HepG2 (cell line): ENCODE measurements around the gene THRSP. TPM values are rescaled to one million over a fixed set of nuclear protein-coding genes. Genes with fewer than 3 reads are reported as not detected.
"Not testable (repeated sequence)": the region's sequence is repeated elsewhere in the genome, so short reads cannot be mapped to it uniquely, and the experiment has no call there.

Experiments
- ATAC-seq: fragments of 200-7000 bp; cut with Tn5 transposase; 3 replicates; pipeline ENCODE4 v1.9.1; 2020; ENCODE audit warnings: mild to moderate bottlenecking, moderate library complexity
- BruUV-seq: library from RNA; stranded (reverse); fragments of 400-500 nt; replicated peaks from 2 replicates; lab custom pipeline; 2021; lab: Mats Ljungman, UMichigan
- CTCF ChIA-PET: fragments of 300-600 bp; formaldehyde crosslinking; extraction: SDS; loops from one replicate; lab custom pipeline; 2021; ENCODE audit warnings: low total read pairs, inconsistent platforms, low intra/inter-chr PET ratio; lab: Yijun Ruan, JAX
- POLR2A ChIA-PET: fragments of 350-600 bp; sonication (Branson Sonifier 250); formaldehyde crosslinking; loops from one replicate; lab custom pipeline; 2020; ENCODE audit warnings: antibody characterized with exemption, inconsistent platforms; lab: Yijun Ruan, JAX
- DNase-seq: peaks from one replicate; pipeline ENCODE4 v3.0.0-alpha.2; 2015; ENCODE audit warnings: low spot score
- FAIRE-seq: peaks from 3 replicates; lab custom pipeline; 2011; peaks lifted over from hg19 to GRCh38; lab: Jason Lieb, UNC
- H2AFZ ChIP-seq: one replicate; pipeline ENCODE4 v1.6.1; 2011; ENCODE audit warnings: low read length, inconsistent platforms
- H3K27ac ChIP-seq: fragments of 300-600 bp; 3 replicates; pipeline ENCODE4 v1.8.0; 2011; ENCODE audit warnings: mixed run types, mild to moderate bottlenecking, mixed read lengths, low read length, inconsistent platforms; ENCODE audit not compliant: insufficient read depth; ENCODE audit errors: extremely low read length
- H3K27me3 ChIP-seq, 2 experiments: fragments of 200-600 bp in 1 of 2; 2 replicates in 1 of 2; 3 replicates in 1 of 2; pipeline versions ENCODE4 v1.6.0 to v1.8.0; 2011; ENCODE audit warnings: low read length in 2 of 2, mild to moderate bottlenecking in 2 of 2, moderate library complexity in 2 of 2, inconsistent platforms in 1 of 2; ENCODE audit not compliant: insufficient read depth in 2 of 2, control insufficient read depth in 1 of 2
- H3K36me3 ChIP-seq, 2 experiments: fragments of 200-600 bp in 1 of 2; replicated peaks in 1 of 2; 2 replicates in 1 of 2; 3 replicates in 1 of 2; pipeline versions ENCODE4 v1.5.1 to v1.8.0; 2011; ENCODE audit warnings: low read length in 2 of 2, inconsistent platforms in 1 of 2; ENCODE audit not compliant: insufficient read depth in 2 of 2, control insufficient read depth in 1 of 2
- H3K4me1 ChIP-seq: 2 replicates; pipeline ENCODE4 v1.5.1; 2012; ENCODE audit warnings: low read length, inconsistent platforms; ENCODE audit not compliant: insufficient read depth
- H3K4me2 ChIP-seq: 2 replicates; pipeline ENCODE4 v1.6.0; 2011; ENCODE audit warnings: low read depth, low read length, inconsistent platforms
- H3K4me3 ChIP-seq, 3 experiments: fragments of 200-600 bp in 1 of 3; sonication (generic), shearing (Covaris generic) in 1 of 3; replicated peaks in 1 of 3; 2 replicates each; pipeline ENCODE4 v1.5.1; 2011 to 2016; ENCODE audit warnings: low read length in 3 of 3, inconsistent platforms in 2 of 3, low read depth in 2 of 3, mild to moderate bottlenecking in 2 of 3, control low read depth in 1 of 3, mixed read lengths in 1 of 3; ENCODE audit not compliant: insufficient read depth in 1 of 3
- H3K79me2 ChIP-seq: one replicate; pipeline ENCODE4 v1.6.1; 2011; ENCODE audit warnings: low read length, inconsistent platforms; ENCODE audit not compliant: insufficient read depth
- H3K9ac ChIP-seq: 2 replicates; pipeline ENCODE4 v1.6.0; 2011; ENCODE audit warnings: mild to moderate bottlenecking, low read depth, low read length, inconsistent platforms; ENCODE audit not compliant: insufficient read depth
- H3K9me3 ChIP-seq: 2 replicates; pipeline ENCODE4 v1.5.1; 2012; ENCODE audit warnings: mild to moderate bottlenecking, low read length
- H4K20me1 ChIP-seq: 2 replicates; pipeline ENCODE4 v1.6.0; 2011; ENCODE audit warnings: inconsistent platforms, mild to moderate bottlenecking, low read length, moderate library complexity; ENCODE audit not compliant: insufficient read depth
- ZFP36 ChIP-seq: fragments of 150-350 bp; IDR thresholded peaks from 2 replicates; pipeline ENCODE4 v1.6.1; 2018; ENCODE audit warnings: borderline replicate concordance, low read length, low read depth; ENCODE audit not compliant: partially characterized antibody
- WGBS: methylation state at CpG from one replicate; pipeline ENCODE4 v1.1.6; 2017; ENCODE audit warnings: low lambda C conversion rate; 5-methylcytosine and 5-hydroxymethylcytosine counted together
- in situ Hi-C: cut with HindIII; loops from 2 replicates; pipeline ENCODE4 v1.10.0; 2017; ENCODE audit warnings: low pct_unique_long_range_greater_than_20kb; ENCODE audit not compliant: extremely low pct_ligation_motif_present
- intact Hi-C: fragments of 100-400 bp; cut with micrococcal nuclease; formaldehyde crosslinking; loops from one replicate; pipeline ENCODE4 v1.10.0; 2022; ENCODE audit not compliant: unreplicated experiment
- polyA plus RNA-seq, 8 experiments: library from polyadenylated mRNA; depleted of rRNA in 3 of 8; stranded (reverse) in 7 of 8; unstranded in 1 of 8; fragments of >200 nt; fragmentation: Illumina TruSeq in 4 of 8; extraction: Trizol in 4 of 8; gene quantifications; 2 replicates each; pipeline versions ENCODE4 v1.2.1 to v1.2.3, GENCODE V29; 2011 to 2016; ENCODE audit warnings: low read depth in 4 of 8, missing spikeins in 1 of 8, mixed read lengths in 1 of 8; ENCODE audit not compliant: insufficient read depth in 1 of 8
- total RNA-seq, 5 experiments: library from RNA; depleted of rRNA; stranded (reverse); fragments of >200 nt; fragmentation: Illumina TruSeq; extraction: Trizol; gene quantifications; 2 replicates each; pipeline ENCODE4 v1.2.3, GENCODE V29; 2016; ENCODE audit warnings: low read depth in 1 of 5
- TF ChIP-seq, protein P1 (sequence below), 2 experiments: fragments of 450-650 bp in 1 of 2; sonication (generic) in 1 of 2; formaldehyde crosslinking in 1 of 2; IDR thresholded peaks; 2 replicates each; pipeline versions ENCODE4 v1.6.1 to v1.8.0; 2016 to 2022; ENCODE audit warnings: antibody characterized with exemption in 1 of 2, mild to moderate bottlenecking in 1 of 2, missing genetic modification reagents in 1 of 2

THRSP gene
- total and polyA plus RNA-seq, 2 of the 13 experiments (the other 11 are each of a cell fraction or from before 2014, with no cell fraction given), result 0.13 to 0.58 TPM

DNA sequence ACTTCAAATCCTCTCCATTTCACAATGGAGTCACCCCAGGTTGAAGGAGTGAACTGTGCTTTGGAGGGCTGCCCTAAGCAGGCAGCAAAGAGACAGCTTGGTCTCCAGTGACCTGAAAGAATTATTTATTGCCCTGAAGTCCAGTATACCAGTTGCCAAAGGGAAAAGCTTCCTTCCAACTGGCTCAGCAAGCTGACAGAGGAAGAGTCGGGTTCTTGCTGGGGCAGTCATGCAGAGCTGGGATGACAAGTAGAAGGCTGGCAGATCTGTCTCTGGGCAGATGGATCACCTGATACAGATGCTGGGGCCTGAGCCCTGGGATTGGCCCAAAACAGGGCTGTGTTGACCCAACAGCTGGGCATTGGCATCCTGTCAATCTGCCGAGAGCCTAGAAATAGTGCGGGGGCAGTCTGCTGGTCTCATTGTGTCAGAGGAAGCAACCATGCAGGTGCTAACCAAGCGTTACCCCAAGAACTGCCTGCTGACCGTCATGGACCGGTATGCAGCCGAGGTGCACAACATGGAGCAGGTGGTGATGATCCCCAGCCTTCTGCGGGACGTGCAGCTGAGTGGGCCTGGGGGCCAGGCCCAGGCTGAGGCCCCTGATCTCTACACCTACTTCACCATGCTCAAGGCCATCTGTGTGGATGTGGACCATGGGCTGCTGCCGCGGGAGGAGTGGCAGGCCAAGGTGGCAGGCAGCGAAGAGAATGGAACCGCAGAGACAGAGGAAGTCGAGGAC, at the start of gene THRSP (continued):
- TF ChIP-seq, protein P1, sequence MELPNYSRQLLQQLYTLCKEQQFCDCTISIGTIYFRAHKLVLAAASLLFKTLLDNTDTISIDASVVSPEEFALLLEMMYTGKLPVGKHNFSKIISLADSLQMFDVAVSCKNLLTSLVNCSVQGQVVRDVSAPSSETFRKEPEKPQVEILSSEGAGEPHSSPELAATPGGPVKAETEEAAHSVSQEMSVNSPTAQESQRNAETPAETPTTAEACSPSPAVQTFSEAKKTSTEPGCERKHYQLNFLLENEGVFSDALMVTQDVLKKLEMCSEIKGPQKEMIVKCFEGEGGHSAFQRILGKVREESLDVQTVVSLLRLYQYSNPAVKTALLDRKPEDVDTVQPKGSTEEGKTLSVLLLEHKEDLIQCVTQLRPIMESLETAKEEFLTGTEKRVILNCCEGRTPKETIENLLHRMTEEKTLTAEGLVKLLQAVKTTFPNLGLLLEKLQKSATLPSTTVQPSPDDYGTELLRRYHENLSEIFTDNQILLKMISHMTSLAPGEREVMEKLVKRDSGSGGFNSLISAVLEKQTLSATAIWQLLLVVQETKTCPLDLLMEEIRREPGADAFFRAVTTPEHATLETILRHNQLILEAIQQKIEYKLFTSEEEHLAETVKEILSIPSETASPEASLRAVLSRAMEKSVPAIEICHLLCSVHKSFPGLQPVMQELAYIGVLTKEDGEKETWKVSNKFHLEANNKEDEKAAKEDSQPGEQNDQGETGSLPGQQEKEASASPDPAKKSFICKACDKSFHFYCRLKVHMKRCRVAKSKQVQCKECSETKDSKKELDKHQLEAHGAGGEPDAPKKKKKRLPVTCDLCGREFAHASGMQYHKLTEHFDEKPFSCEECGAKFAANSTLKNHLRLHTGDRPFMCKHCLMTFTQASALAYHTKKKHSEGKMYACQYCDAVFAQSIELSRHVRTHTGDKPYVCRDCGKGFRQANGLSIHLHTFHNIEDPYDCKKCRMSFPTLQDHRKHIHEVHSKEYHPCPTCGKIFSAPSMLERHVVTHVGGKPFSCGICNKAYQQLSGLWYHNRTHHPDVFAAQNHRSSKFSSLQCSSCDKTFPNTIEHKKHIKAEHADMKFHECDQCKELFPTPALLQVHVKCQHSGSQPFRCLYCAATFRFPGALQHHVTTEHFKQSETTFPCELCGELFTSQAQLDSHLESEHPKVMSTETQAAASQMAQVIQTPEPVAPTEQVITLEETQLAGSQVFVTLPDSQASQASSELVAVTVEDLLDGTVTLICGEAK (IDR thresholded peaks at IDR 0.05), result no peak
- TF ChIP-seq, protein P1 (CRISPR knock-in tag; IDR thresholded peaks at IDR 0.05), result no peak
- no peak for TF ChIP-seq ZFP36

DNA sequence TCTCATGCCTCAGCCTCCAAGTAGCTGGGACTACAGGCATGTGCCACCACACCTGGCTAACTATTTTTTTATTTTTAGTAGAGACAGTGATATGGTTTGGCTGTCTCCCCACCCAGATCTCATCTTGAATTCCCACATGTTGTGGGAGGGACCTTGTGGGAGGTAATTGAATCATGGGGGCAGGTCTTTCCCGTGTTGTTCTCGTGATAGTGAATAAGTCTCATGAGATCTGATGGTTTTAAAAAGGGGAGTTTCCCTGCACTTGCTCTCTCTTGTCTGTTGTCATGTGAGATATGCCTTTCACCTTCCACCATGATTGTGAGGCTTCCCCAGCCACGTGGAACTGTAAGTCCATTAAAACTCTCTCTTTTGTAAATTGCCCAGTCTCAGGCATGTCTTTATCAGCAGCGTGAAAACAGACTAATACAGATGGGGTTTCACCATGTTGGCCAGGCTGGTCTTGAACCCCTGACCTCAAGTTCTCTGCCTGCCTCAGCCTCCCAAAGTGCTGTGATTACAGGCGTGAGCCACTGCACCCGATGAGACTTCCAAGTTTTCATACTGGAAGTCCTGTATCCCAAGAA, 48.6 kb upstream of the THRSP start:
- WGBS, result 84% methylated on average over 6 of the region's 6 CpGs
- intact Hi-C loops, ATAC-seq, FAIRE-seq, CTCF ChIA-PET, H3K4me2 ChIP-seq, H3K79me2 ChIP-seq, H2AFZ ChIP-seq, H3K27ac ChIP-seq, in situ Hi-C loops, POLR2A ChIA-PET, H3K27me3 ChIP-seq, H3K9me3 ChIP-seq, DNase-seq, H4K20me1 ChIP-seq, BruUV-seq, H3K9ac ChIP-seq, H3K4me3 ChIP-seq: not testable (repeated sequence)
- Histone ChIP-seq H3K36me3 (peaks cover 2 to 11% of the 10 kb centered on the region in 2 experiments; a peak in 4 of 5 replicates), H3K4me1 (peaks cover 27% of the 10 kb centered on the region)
